SK-N-SH (cell line): ENCODE data around the gene MRFAP1L1. TPM values are rescaled to one million over a fixed set of nuclear protein-coding genes. Genes with fewer than 3 reads are reported as not detected.

Source experiments
- CTCF ChIA-PET: fragments of 300-600, 350-600 bp; formaldehyde crosslinking; extraction: SDS; loops from one replicate; lab custom pipeline; 2021; lab: Yijun Ruan, JAX
- POLR2A ChIA-PET: fragments of 350-600 bp; sonication (Branson Sonifier 250); formaldehyde crosslinking; extraction: SDS; loops from one replicate; lab custom pipeline; 2020; ENCODE audit warnings: antibody characterized with exemption, inconsistent platforms; lab: Yijun Ruan, JAX
- DNase-seq: peaks from one replicate; pipeline ENCODE4 v3.0.0; 2012
- H2AFZ ChIP-seq: fragments of 200-600 bp; sonication (generic); 2 replicates; pipeline ENCODE4 v1.8.1; 2016; ENCODE audit warnings: antibody characterized with exemption, mild to moderate bottlenecking, low read depth
- H3F3A ChIP-seq: fragments of 200-600 bp; sonication (generic); replicated peaks from 2 replicates; pipeline ENCODE3; 2016; ENCODE audit warnings: antibody characterized with exemption, mild to moderate bottlenecking; ENCODE audit not compliant: insufficient read depth
- H3K27ac ChIP-seq, 2 experiments: fragments of 200-500 bp in 1 of 2; fragments of 200-600 bp in 1 of 2; sonication (Bioruptor generic) in 1 of 2; sonication (generic), shearing (Covaris generic) in 1 of 2; 2 replicates each; pipeline versions ENCODE4 v1.5.1 to v1.6.1; 2014 to 2016; ENCODE audit warnings: low read depth in 2 of 2, inconsistent platforms in 1 of 2, low read length in 1 of 2, mild to moderate bottlenecking in 1 of 2, mixed read lengths in 1 of 2
- H3K27me3 ChIP-seq: fragments of 200-600 bp; sonication (generic), shearing (Covaris generic); 2 replicates; pipeline ENCODE4 v1.6.1; 2016; ENCODE audit warnings: mixed run types; ENCODE audit not compliant: insufficient read depth
- H3K36me3 ChIP-seq, 2 experiments: fragments of 200-500 bp in 1 of 2; fragments of 200-600 bp in 1 of 2; sonication (Bioruptor generic) in 1 of 2; sonication (generic) in 1 of 2; replicated peaks in 1 of 2; 2 replicates each; pipeline versions ENCODE3 to v1.5.1; 2014 to 2016; ENCODE audit warnings: low read length in 1 of 2, mild to moderate bottlenecking in 1 of 2; ENCODE audit not compliant: insufficient read depth in 2 of 2, control insufficient read depth in 1 of 2
- H3K4me1 ChIP-seq, 2 experiments: fragments of 200-500 bp in 1 of 2; fragments of 200-600 bp in 1 of 2; sonication (Bioruptor generic) in 1 of 2; sonication (generic), shearing (Covaris generic) in 1 of 2; 2 replicates each; pipeline versions ENCODE4 v1.5.1 to v1.6.1; 2014 to 2016; ENCODE audit warnings: low read depth in 1 of 2, low read length in 1 of 2, mixed run types in 1 of 2; ENCODE audit not compliant: insufficient read depth in 2 of 2, control insufficient read depth in 1 of 2
- H3K4me2 ChIP-seq: fragments of 200-600 bp; sonication (generic), shearing (Covaris generic); 2 replicates; pipeline ENCODE4 v1.6.1; 2017; ENCODE audit warnings: mixed run types
- H3K4me3 ChIP-seq, 2 experiments: fragments of 200-500 bp in 1 of 2; fragments of 200-600 bp in 1 of 2; sonication (Bioruptor generic) in 1 of 2; sonication (generic), shearing (Covaris generic) in 1 of 2; 2 replicates each; pipeline versions ENCODE4 v1.5.1 to v1.8.1; 2014 to 2016; ENCODE audit warnings: low read depth in 2 of 2, inconsistent platforms in 1 of 2, low read length in 1 of 2, mild to moderate bottlenecking in 1 of 2, mixed read lengths in 1 of 2, moderate library complexity in 1 of 2
- H3K79me2 ChIP-seq: fragments of 200-600 bp; sonication (generic); 2 replicates; pipeline ENCODE4 v1.8.1; 2017; ENCODE audit warnings: mild to moderate bottlenecking; ENCODE audit not compliant: insufficient read depth
- H3K9ac ChIP-seq: fragments of 200-600 bp; sonication (generic); 2 replicates; pipeline ENCODE4 v1.6.1; 2017; ENCODE audit warnings: mixed run types
- H3K9me2 ChIP-seq: fragments of 200-600 bp; sonication (generic); 2 replicates; pipeline ENCODE4 v1.6.1; 2017; ENCODE audit warnings: mixed run types
- H3K9me3 ChIP-seq: fragments of 200-600 bp; sonication (generic); 2 replicates; pipeline ENCODE4 v1.6.1; 2017; ENCODE audit warnings: mixed run types, mild to moderate bottlenecking, moderate library complexity
- H4K20me1 ChIP-seq: fragments of 200-600 bp; sonication (generic); 2 replicates; pipeline ENCODE4 v1.6.1; 2017; ENCODE audit warnings: mild to moderate bottlenecking, mixed run types; ENCODE audit not compliant: insufficient read depth
- FOSL2 ChIP-seq: IDR thresholded peaks from 2 replicates; pipeline ENCODE4 v1.4.0; 2012; ENCODE audit warnings: low read depth, mild to moderate bottlenecking, moderate library complexity, borderline replicate concordance
- GABPA ChIP-seq: IDR thresholded peaks from 2 replicates; pipeline ENCODE4 v1.4.0; 2012; ENCODE audit warnings: low read depth, mild to moderate bottlenecking
- GATA2 ChIP-seq: sonication (generic); formaldehyde crosslinking; IDR thresholded peaks from 2 replicates; pipeline ENCODE4 v1.5.0; 2020; ENCODE audit warnings: mild to moderate bottlenecking, missing genetic modification reagents
- IRF3 ChIP-seq: fragments of 150-350 bp; IDR thresholded peaks from 2 replicates; pipeline ENCODE4 v1.6.1; 2016; ENCODE audit warnings: mild to moderate bottlenecking, low read depth, low read length
- MXI1 ChIP-seq: IDR thresholded peaks from 2 replicates; pipeline ENCODE4 v1.6.1; 2012; ENCODE audit warnings: mild to moderate bottlenecking, low read depth, low read length, improper control_type of control experiment
- NFIC ChIP-seq: IDR thresholded peaks from 2 replicates; pipeline ENCODE4 v1.4.0; 2012; ENCODE audit warnings: borderline replicate concordance
- REST ChIP-seq: IDR thresholded peaks from 2 replicates; pipeline ENCODE4 v1.6.1; 2012; ENCODE audit warnings: mild to moderate bottlenecking, low read depth, low read length, moderate library complexity
- TAF1 ChIP-seq: IDR thresholded peaks from 2 replicates; pipeline ENCODE4 v1.6.1; 2012; ENCODE audit warnings: low read depth, mild to moderate bottlenecking, low read length, moderate library complexity, borderline replicate concordance
- TCF12 ChIP-seq: IDR thresholded peaks from 2 replicates; pipeline ENCODE4 v1.4.0; 2012
- TEAD4 ChIP-seq: IDR thresholded peaks from 2 replicates; pipeline ENCODE4 v1.4.0; 2012; ENCODE audit warnings: mild to moderate bottlenecking, borderline replicate concordance; ENCODE audit not compliant: insufficient read depth
- USF2 ChIP-seq: fragments of 150-350 bp; IDR thresholded peaks from 2 replicates; pipeline ENCODE4 v1.6.1; 2017; ENCODE audit warnings: antibody characterized with exemption, low read length, low read depth, borderline replicate concordance
- WGBS: methylation state at CpG from one replicate; pipeline ENCODE4 v1.1.6; 2017; ENCODE audit warnings: low lambda C conversion rate; 5-methylcytosine and 5-hydroxymethylcytosine counted together
- polyA plus RNA-seq, 3 experiments: library from polyadenylated mRNA; depleted of rRNA; stranded (reverse); fragments of >200 nt; gene quantifications; 2 replicates each; pipeline ENCODE4 v1.2.3, GENCODE V29; 2012
- TF ChIP-seq, protein P1 (sequence below): IDR thresholded peaks from 2 replicates; pipeline ENCODE4 v1.4.0; 2012; ENCODE audit warnings: low read depth

Gene MRFAP1L1
- polyA plus RNA-seq, 1 of the 3 experiments (the other 2 are of a cell fraction): 60.3 TPM

GRCh38 chr4:6663596-6664393 is 45.9 kb downstream of the MRFAP1L1 start (continued):
- TF ChIP-seq TAF1 (no peak), USF2 (no peak), TCF12 (no peak), TEAD4 (no peak), FOSL2 (no peak), GABPA (no peak), MXI1 (no peak)
- TF ChIP-seq, all 33 proteins: peak for 0

DNA sequence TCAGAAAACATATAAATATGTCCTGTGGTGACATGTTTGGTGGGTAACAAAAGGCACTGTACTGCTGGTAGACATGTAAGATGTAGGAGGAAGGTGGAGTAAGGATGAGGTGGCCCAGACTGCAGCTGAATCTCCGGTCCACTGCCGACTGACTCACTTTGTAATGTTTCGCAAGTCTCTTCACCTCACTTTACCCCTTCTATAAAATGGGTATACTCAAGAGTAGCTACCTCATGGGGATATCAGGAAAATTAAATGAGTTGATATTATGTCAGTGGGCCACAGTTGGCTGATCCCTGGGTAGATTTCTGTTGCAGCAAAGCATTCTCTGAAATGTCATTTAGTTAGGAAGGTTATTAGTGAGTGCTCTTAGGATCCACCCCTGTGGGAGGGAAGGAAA is 47.1 kb downstream of the MRFAP1L1 start:
- Histone ChIP-seq H3F3A (no peaks in the 10 kb centered on the region), H3K4me2 (no peak overlapping the region)

More for the DNA sequence above, 47.1 kb downstream of the MRFAP1L1 start:
- DNase-seq: no peak
- no peak overlapping the region for H3K9ac ChIP-seq
- peaks cover 0 to 3% of the 10 kb centered on the region in 2 experiments; a peak in 1 of 4 replicates for H3K4me1 ChIP-seq
- no peak overlapping the region for H3K4me3 ChIP-seq
- no peak overlapping the region for H3K27ac ChIP-seq
- H3K27me3 ChIP-seq: no peaks in the 10 kb centered on the region
- H3K79me2 ChIP-seq: no peaks in the 10 kb centered on the region
- no peaks in the 10 kb centered on the region for H3K36me3 ChIP-seq
- 81% methylated on average over 3 of the region's 3 CpGs for WGBS
- CTCF ChIA-PET: interaction anchor here (1.0 to 4.1 kb wide), 2 partner anchors 12 to 102 kb away, joined by 3 to 25 read pairs; a partner anchor contains a TSS
- H2AFZ ChIP-seq: no peak overlapping the region
- H3K9me3 ChIP-seq: no peaks in the 10 kb centered on the region
- TF ChIP-seq GABPA (no peak), IRF3 (no peak), NFIC (no peak), TCF12 (no peak), TAF1 (no peak), REST (no peak), GATA2 (CRISPR knock-in tag) (no peak), USF2 (no peak)
- TF ChIP-seq, protein P1, sequence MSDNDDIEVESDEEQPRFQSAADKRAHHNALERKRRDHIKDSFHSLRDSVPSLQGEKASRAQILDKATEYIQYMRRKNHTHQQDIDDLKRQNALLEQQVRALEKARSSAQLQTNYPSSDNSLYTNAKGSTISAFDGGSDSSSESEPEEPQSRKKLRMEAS: no peak
- H3K9me2 ChIP-seq: no peaks in the 10 kb centered on the region
- POLR2A ChIA-PET: interaction anchor here (0.6 to 1.1 kb wide), 2 partner anchors 15 to 31 kb away, joined by 3 read pairs; partner anchors contain the start of gene S100P
- H4K20me1 ChIP-seq: no peaks in the 10 kb centered on the region
